Activated CD8-positive, alpha-beta memory T cell treated with anti-CD3 and anti-CD28 coated beads for 36 hours (primary cell): Measurements from ENCODE around the gene MORN3. TPM values are rescaled to one million over a fixed set of nuclear protein-coding genes. Genes with fewer than 3 reads are reported as not detected.

Experiments used
- total RNA-seq, 2 experiments: library from RNA; stranded (reverse); gene quantifications; one replicate each; pipeline ENCODE4 v1.2.3, GENCODE V29; 2021

Gene MORN3
- total RNA-seq, 2 experiments from 2014 or later: 1.0 to 1.6 TPM

Other genes with a start within 250 kb of the MORN3 start
- gene KDM2B, start 88.6 kb downstream of the MORN3 start, total RNA-seq: 10 to 100 TPM; 61.8 to 63.4 TPM
- 10 to 100 TPM; 52.0 to 53.7 TPM for gene ORAI1, start 43.1 kb downstream of the MORN3 start, total RNA-seq
- 10 to 100 TPM; 17.3 TPM for gene TMEM120B, start 43.1 kb upstream of the MORN3 start, total RNA-seq
- gene RHOF, start 124.0 kb upstream of the MORN3 start, total RNA-seq: 100 to 1,000 TPM; 110 to 116 TPM
- gene SETD1B, start 134.4 kb upstream of the MORN3 start, total RNA-seq: 10 to 100 TPM; 22.2 to 23.4 TPM
- not detected for gene HPD, start 189.2 kb upstream of the MORN3 start, total RNA-seq
- 10 to 100 TPM; 70.8 to 73.7 TPM for gene PSMD9, start 219.1 kb upstream of the MORN3 start, total RNA-seq
- gene CFAP251, start 248.9 kb upstream of the MORN3 start, total RNA-seq: under 1 TPM; 0.65 to 0.78 TPM